DMS153 treated with DMSO at 0.1 percent for 48 hours (cell line): ENCODE measurements around the gene CDC73.
A peak's percentile ranks its signal among the peaks of the same experiment; 100 is the strongest.
"Not testable (repeated sequence)": the region's sequence is repeated elsewhere in the genome, so short reads cannot be mapped to it uniquely, and the experiment has no call there.

Experiments used
- DNase-seq: peaks from one replicate; lab custom pipeline; 2025; ENCODE audit not compliant: unreplicated experiment; lab: John Stamatoyannopoulos, UW

The CDC73 gene

DNA sequence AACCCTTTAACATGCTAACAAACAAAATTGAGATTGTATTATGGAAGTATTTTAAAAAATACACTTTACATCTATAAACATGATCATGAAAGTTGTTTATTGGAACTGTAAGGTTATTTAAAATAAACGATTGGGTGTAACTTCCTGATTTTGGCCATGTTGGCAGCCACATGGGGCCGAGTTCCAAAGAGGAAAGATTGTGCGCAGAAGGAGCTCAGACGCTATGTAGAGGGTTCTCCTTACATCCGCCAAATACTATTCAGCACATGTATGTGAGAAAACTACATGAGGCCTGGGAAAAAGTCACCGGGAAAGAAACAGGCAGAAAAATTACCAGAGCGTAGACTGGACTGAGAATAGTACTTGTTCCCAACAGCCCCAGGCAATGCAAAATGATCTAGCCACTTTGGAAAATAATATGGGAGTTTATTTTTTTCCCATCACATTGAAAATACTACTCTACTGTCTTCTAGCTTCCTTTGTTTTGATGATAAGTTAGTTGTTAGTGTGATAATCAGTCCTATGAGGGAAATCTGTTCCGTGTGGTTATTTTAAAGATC lies 100.3 kb downstream of the CDC73 start:
- no peak for DNase-seq

DNA sequence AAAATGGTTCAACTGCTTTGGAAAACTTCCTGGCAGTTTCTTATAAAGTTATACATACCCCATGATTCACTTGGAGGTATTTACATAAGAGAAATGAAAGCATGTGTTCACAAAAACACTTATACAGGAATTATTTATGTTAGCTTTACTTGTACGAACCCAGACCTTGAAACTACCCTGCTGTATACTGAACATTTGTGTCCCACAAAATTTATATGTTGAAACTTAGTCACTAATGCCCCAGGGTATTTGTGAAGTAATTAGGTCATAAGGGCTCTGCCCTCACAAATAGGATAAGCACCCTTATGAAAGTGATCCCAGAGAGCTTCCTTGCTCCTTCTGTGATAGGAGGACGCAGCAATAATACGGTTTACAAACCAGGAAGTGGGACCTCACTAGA lies 107.3 kb downstream of the CDC73 start:
- DNase-seq: no peak

DNA sequence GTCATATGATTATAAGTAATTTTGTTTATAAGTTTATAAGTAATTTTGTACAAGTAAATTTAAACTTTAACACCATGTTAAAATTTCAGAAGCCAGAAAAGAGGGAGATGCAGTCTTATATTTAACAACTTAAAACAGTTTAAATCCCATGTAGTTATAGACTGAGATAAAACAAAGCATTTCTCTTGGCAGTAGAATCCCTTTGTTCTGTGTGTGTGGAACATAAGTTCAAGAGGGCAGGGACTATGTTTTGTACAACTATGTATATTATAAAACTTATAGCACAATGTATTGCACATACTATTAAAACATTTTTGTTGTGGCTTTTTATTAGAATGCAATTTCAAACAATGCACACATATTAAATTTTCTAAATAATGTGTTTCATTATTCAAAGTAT lies 109.3 kb downstream of the CDC73 start:
- not testable (repeated sequence) for DNase-seq

DNA sequence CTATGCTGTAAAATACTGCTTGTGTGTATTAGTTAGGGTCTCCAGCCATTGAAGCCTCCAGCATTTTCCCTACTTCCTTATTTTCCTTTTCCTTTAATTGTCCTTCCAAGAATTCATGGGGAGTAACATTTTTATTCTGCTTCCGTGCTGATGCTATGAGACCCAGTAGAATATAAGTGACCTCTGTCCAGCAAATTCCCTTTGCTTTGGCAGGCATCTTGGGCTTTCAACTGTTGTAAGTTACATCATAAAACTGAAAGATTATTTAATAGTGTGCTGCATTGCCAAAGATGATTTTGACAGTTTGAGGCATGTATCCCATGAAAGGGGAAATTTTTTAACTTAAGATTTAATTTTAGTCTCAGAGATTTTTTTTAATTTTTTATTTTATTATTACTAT lies 112.7 kb downstream of the CDC73 start:
- no peak for DNase-seq

DNA sequence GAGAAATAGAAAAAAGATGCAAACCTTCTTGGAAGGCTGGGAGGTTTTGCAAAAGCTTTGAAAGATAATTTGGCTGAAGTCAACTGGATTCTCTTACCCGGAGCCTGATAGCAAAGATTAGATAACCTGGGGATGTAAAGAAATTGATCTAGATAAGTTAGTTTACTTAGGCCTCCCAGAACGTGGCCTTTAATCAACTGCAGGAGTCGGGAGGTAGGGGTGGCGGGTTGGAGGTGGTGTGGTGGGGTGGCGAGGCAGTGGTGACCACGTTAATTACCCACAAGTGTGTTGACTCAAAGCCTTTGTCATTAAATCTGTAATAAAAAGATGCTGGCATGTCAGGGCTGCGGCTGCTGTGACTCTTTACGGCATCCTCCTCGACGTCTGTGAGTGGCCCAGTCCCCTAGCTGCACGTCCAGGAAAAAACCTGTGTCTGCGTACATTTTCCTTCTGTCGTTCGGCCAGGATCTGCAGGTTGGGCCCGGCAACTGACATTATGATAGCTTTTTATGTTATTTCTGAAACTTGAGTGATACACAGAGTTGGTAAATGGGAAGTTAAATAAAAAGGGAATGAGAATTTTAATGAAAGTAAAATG lies 115.6 kb downstream of the CDC73 start:
- DNase-seq: no peak

DNA sequence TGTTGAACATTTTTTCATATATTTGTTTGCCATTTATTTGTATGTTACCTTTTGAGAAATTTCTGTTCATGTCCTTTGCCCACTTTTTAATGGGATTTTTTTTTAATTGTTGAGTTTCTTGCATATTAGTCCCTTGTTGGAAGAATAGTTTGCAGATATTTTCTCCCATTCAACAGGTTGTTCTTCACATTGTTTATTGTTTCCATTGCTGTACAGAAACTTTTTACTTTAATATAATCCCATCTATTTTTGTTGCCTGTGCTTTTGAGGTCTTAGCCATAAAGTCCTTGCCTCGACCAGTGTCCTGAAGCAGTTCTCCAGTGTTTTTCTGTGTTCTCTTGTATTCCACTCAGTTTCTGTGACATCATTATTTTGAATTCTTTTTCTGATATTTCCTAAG lies 118.8 kb downstream of the CDC73 start:
- DNase-seq: no peak

DNA sequence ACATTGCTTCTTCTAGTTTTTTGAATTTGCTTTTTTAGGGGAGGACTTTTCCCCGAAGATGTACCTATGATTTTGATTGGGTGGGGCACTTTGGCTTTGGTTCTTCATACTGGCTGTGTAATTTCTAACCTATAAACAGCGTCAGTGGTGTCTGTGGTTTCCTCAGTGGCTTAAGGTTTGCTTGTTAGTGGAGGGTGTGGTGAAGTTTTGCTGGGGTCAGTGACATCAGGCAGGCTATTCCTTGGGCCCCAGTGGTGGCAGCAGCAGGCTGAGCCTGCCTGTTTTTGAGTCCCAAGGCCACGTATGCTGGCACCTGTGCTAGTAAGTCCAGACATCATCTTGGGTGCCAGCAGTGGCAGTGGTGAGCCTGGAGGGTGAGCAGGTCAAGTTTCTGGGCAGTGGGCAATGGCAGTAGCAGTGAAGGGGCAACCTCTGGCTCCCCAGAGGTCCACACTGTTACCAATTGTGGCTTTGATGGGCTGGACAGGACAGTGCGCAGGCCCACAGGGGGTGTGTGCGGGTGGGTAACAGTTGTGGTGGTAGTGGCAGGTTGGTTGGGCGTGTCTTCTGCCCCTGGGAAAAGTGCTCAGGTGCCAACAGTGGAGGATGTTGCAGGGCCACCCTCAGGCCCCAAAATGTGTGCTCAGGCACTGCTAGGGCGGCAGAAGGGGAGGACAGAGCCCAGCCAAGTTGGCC lies 119.4 kb downstream of the CDC73 start:
- DNase-seq: no peak

DNA sequence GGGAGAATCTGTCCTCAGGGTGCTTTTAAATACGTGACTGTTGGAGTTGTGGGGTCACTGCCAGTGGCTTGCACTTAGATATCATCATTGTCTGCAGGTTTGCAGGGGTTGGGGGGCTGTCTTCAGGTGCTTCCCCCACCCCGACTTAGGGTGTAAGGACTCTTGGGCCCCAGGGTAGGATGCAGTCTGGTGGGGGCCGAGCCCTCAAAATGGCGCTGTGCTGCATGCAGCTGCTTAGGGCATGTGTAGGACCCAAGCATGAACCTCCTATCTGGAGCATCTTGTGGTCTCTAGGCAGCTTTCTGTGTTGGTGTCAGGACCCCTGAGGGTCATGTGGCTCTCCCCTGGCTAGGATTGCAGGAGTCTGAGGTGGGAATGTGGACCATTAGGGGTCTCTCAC lies 120.2 kb downstream of the CDC73 start:
- DNase-seq: no peak

DNA sequence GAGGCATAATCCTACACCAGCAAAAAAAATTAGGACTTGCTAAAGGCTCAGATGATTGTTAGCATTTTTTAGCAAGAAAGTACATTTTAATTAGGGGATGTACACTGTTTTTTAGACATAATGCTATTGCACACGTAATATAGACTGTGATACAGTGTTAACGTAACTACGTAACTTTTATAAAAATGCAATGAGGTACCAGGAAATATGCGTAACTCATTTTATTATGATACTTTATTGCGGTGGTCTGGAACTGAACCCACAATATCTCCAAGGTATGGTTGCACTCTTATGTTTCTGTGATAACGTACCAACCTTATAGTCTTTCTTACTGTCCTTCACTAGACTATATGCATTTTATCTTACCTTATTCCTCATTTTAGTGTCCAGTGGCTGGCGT lies 127.4 kb downstream of the CDC73 start:
- no peak for DNase-seq

DNA sequence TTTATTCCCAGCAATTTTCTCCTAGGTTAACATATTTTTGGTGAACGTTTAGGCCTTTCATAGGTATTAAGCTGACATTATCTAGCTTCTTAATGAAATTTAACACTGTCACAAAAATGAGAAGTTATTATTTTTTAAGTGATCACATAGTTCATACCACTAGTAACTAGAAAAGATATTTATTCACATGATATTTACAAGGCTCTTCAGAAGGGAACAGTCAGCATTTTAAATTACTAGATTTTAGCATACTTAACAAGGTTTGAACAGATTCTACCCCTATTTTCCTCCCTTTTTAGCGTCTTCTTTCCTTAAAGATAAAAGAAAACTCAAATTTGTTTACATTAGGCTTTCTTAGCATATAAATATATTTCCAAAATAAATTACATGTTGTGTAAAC lies 130.1 kb downstream of the CDC73 start:
- no peak for DNase-seq

DNA sequence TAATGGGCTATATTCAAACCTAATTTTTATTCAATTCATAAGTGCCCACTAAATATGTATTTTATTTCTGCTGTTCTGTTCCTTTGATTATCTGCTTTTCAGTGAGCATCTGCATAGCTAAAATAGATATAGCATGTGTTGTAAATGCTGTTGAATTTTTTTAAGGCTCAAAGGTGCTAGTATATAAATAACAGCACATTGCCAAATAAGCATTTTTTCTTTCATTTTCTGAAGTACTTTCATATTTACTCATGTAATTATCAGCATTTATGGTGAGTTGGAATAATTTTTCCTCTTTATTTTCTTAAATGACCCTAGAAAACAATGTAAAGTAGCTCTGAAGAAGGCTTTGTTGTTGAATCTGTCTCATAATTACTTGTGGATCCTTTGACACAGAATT lies 134.2 kb downstream of the CDC73 start:
- no peak for DNase-seq

DNA sequence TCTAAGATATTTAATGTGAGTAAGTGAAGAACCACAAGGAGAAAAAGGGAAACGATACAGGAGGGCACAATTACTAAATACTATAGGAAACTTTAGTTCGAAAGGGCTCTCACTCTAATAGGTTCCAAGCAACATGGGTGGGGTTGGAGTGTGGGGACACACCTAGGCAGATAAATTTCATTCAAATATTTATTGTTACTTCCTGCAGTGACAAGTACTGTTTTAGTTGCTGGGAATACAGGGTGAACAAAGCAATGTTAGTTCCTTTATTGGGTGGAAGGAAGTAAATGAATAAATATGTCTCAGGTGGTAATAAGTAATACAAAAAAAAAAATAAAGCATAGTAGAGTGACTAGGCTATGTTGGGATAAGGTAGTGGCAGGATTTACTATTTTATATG lies 137.8 kb downstream of the CDC73 start:
- peak; percentile 39 for DNase-seq

DNA sequence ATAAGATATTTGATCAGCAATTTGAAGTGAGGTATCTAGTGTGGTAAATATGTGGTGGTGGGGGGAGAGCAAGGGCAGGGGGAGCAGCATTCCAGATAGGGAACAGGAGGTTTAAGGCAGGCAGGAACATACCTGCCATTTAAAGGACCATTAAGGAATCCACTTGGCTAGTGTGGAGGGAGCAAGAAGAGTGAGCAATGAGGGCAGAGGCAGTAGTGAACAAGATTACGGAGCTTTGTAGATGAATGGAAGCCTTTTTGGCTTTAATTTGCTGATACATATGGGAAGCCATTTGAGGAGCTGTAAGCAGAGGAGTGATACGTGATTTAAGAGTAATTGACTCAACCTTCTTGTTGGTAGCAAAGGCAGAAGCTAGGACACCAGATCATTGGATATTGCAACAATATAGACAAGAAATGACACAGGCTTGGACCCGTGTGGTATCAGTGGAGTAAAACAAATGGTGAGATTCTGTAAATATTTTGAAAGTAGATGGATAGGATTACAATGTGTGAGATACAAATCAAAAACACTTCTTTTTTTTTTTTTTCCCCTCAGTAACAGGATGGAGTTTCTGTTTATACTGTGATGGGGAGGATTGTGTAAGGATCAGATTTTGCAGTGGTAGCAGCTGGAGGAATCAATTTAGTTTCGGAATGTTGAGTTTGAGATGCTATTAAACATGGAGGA lies 138.4 kb downstream of the CDC73 start:
- no peak for DNase-seq

DNA sequence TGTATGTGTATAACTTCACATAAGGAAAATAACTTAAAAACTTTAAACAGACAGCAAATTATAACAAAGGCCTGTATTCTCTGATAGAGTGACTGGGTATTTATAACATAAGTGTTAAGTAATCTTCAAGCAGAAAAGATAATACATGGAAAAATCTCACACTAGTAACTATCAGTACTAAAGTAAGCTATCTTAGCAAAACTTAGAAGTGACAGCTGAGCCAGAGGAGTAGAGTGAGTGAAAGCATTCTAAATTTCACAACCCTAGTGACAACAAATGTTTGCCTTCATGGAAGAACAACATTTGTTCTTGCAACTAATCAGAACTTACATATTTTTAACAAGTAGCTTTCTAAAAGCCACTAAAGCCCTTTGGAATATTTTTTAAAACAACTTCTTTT lies 139.1 kb downstream of the CDC73 start:
- no peak for DNase-seq

DNA sequence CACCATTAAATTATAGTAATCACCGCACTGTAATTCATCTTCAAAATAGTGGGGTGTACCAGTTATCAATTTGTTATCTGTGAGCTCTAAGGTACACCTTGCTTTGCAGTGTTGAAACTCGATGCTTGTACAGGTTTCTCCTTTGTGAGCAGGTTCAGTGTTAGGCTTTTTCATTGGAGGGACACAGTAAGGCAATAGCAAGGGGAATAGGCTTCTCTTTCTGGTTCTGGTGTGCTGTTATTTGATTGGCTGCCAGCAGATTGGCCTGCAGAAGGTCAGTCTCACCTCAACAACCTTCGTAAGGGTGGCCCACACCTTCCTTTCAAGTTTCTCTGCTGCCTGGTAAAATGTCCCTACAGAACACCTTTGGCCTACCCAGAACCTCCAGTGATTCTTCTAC lies 140.8 kb downstream of the CDC73 start:
- no peak for DNase-seq

DNA sequence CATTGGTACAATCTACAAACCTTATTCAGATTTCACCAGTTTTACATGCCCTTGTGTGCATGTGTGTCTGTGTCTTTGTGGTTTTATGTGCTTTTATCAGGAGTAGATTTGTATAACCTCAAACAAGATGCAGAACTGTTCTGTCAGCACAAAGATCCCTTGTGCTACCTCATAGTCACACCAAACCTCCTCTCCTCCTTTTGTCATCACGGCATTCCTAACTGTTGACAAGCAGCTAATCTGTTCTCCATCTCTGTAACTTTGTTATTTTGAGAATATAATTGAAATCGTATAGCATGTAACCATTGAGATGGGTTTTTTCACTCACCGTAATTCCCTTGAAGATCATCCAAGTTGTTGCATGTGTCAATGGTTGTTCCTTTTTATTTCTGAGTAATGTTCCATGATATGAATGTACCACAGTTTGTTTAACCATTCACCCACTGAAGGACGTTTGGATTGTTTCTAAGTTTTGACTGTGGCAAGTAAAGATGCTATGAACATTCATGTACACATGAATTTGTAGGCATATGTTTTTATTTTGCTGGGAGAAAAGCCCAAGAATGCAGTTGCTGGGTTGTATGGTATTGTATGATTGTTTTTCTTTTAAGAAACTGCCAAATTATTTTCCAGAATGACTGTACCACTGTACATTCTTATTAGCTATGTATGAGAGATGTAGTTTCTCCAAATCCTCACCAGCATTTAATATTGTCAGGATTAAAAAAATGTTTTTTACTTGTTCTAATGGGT lies 142.7 kb downstream of the CDC73 start:
- no peak for DNase-seq

DNA sequence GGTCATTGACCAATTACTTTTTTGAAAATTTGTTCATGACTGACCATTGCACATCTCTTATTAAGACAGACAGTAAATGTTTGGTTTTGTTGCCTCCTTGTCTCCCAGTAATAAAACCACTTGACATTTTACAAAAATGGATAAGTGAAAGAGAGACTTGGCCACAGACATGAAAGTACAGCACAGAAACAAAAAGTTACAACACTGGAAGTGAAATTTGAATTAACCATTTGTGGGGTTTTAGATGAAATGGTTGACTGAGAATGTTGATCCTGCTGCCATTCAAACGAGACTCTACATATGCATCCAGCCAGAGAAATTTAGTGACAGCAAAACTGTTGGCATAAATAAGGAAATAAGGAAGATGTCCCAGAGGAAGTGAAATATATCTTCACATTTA lies 143.9 kb downstream of the CDC73 start:
- no peak for DNase-seq

DNA sequence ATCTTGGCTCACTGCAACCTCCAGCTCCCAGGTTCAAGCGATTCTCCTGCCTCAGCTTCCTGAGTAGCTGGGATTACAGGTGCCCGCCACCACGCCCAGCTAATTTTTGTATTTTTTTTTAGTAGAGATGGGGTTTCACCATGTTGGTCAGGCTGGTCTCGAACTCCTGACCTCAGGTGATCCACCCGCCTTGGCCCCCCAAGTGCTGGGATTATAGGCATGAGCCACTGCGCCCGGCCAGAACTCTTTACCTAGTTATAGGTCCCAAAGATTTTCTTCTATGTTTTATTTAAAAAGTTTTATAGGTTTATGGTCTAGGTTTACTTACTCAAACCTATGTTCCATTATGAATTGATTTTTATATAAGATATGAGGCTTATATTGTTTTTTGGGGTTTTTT lies 145.0 kb downstream of the CDC73 start:
- not testable (repeated sequence) for DNase-seq

DNA sequence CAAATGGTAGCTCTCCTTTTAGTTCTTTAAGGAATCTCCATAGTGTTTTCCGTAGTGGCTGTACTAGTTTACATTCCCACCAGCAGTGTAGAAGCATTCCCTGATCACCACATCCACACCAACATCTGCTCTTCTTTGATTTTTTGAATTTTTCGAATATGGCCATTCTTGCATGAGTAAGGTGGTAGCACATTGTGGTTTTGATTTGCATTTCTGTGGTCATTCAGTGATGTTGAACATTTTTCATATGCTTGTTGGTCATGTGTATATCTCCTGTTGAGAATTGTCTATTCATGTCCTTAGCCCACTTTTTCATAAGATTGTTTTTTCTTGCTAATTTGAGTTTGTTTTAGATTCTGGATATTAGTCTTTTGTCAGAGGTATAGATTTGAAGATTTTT lies 149.2 kb downstream of the CDC73 start:
- DNase-seq: no peak

DNA sequence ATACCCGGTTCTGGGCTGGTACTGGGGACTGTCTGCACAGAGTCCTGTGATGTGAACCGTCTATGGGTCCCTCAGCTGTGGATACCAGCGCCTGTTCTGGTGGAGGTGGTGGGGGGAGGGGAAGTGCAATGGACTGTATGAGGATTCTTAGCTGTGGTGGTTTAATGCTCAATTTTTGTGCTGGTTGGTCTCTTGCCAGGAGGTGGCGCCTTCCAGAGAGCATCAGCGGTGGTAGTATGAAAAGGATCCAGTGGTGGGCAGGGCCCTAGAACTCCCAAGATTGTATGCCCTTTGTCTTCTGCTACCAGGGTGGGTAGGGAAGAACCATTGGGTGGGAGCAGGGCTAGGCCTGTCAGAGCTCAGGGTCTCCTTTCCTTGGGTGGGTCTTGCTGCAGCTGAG lies 153.9 kb downstream of the CDC73 start:
- no peak for DNase-seq

DNA sequence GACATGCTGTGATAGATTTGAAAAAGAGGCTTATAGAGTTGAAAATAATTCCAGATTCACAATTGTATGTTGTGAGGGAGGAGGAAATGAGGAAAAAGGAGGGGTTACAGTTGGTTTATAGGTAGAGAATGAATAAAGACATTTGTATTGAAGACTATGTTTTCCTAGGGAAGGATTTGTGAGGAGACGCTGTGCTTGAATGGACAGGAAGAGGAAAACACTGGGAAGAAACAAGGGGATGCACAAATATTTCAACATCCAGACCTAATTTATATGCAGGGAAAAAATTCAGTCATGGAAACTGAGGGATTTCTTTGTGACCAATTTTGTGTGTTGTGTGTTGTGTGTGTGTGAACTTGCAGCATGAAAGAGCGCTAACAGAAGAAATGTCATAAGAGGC lies 157.1 kb downstream of the CDC73 start:
- DNase-seq: no peak

DNA sequence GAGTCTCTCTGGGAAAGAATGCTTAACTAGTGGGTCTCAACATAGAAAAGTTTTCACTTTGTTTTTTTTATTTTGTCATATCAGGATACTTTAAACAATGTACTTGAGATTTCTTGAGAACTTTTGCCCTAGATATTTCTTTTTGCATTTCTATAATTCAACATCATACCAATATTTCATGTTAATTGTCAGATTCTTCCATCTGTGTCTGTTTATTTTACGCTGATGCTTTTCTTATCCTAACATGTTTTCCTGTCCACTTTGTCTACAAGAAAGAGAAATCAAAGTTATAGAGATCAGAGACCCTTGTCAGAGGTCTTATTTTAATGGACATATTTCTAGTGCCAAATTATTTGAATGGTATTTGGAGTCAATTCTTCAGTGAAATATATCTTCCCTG lies 160.1 kb downstream of the CDC73 start:
- DNase-seq: no peak
